ENCODE results near the gene NPAS2.

The NPAS2 gene, protein sequence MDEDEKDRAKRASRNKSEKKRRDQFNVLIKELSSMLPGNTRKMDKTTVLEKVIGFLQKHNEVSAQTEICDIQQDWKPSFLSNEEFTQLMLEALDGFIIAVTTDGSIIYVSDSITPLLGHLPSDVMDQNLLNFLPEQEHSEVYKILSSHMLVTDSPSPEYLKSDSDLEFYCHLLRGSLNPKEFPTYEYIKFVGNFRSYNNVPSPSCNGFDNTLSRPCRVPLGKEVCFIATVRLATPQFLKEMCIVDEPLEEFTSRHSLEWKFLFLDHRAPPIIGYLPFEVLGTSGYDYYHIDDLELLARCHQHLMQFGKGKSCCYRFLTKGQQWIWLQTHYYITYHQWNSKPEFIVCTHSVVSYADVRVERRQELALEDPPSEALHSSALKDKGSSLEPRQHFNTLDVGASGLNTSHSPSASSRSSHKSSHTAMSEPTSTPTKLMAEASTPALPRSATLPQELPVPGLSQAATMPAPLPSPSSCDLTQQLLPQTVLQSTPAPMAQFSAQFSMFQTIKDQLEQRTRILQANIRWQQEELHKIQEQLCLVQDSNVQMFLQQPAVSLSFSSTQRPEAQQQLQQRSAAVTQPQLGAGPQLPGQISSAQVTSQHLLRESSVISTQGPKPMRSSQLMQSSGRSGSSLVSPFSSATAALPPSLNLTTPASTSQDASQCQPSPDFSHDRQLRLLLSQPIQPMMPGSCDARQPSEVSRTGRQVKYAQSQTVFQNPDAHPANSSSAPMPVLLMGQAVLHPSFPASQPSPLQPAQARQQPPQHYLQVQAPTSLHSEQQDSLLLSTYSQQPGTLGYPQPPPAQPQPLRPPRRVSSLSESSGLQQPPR

DNA sequence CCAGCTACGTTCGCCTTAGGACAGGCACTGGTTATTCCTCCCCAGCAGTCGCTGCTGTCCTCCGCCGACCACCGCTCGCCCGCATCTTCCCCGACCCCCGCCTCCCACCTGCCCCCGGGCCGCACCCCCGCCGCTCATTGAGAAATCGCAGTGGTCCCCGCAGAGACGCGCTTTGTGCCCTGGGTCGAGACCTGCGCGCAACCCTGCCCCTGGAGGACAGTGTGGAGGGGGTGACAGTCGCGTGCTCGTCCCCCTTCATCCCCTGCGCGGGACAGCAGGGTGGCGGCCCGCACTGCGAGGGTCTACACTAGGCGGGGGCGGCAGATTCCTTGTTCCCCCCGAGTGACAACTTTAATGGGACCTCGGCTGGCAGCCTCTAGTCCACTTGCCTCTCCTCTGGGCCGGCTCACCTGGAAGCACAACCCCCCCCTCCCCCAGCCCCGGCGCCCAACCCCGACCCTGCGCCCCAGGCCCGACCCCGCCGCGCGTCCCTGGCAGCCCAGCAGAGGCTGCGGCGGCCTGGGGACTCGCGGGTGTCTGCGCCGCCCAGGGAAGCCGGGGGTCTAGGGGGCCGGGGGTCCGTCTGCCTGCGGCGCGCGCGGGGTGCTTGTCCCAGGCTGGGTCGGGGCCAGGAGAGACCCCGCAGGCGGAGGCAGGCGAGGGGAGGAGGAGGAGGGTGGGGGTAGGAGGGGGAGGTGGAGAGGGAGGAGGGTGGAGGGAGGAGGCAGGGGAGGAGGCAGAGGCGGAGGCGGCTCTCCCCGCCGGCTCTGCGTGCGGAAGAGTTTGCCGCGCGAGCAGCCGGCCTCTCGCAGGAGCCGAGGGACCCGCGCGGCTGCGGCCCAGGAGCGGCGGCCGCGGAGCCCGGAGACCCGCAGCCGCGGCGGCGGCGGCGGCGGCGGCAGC is at the start of gene NPAS2:
Gene NPAS2 (plus strand): TSS at position 770 of the 903 bp plus-strand sequence. CDS start 84,616 bp downstream, outside the sequence.
- DNase-seq, result no peak

- no peak for DNase-seq
Observed at GRCh38 chr2:100771125-100771524, 48.8 kb upstream of the NPAS2 start.

- no peak for DNase-seq
Observed at GRCh38 chr2:100773538-100773937, 46.4 kb upstream of the NPAS2 start.

DNA sequence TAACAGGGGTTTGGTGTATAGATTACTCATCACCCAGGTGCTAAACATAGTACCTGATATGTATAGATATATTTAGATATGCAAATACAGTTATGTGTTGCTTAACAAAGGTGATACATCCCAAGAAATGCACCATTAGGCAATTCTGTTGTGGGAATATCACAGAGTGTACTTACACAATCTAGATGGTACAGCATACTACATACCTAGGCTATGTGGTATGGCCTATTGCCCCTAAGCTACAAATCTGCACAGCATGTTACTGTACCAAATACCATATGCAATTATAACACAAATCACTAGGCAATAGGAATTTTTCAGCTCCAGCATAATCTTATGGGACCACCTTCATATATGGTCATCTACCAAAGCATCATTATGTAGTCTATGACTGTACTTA is 43.5 kb upstream of the NPAS2 start:
- no peak for DNase-seq

- no peak for DNase-seq
Observed at GRCh38 chr2:100778637-100779450, 41.1 kb upstream of the NPAS2 start.

DNA sequence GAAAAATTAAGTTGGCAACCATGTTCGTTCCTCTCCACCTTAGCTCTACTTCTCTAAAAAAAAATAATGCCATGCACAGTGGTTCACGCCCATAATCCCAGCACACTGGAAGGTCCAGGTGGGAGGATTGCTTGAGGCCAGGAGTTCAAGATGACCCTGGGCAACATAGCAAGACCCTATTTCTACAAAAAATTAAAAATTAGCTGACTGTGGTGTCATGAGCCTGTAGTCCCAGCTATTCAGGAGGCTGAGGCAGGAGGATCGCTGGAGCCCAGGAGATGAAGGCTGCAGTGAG is 40.1 kb upstream of the NPAS2 start:
- DNase-seq, result no peak

DNA sequence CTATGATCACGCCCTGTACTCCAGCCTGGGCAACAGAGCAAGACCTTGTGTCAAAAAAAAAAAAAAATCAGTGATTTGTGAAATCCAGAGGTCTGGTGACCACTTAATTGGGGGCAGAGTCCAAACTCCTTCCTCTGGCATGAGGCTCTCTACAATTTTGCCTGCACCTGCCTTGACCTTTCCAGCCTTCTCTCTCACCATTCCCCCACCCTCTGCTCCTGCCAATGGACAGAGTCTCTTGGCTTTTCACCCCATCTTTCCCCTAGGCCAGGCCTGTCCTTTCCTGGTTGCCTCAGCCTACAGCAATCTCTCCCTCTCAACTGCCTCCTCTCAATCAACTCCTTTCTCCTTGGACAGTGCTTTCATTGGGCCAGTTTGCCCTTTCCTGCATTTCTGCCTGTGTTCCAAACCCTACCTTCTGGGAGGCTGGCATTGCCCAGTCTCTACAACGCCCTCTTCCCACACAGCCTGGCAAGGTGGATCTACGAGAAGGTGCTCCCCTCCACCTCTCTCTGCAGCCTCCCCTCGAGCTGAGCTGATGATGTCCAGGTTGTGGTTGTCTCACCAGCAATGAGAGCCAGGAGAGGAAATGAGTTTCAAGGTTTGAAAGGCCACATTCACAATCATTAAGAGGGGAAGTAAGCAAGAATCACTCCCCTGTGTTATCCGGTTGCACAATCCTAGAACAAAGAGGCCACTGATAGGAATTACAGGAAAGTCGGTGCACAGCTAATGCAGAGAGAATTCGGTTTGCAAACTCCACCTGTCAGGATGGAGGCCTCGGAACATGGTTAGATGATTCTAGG is 39.5 kb upstream of the NPAS2 start:
- DNase-seq, result no peak

DNA sequence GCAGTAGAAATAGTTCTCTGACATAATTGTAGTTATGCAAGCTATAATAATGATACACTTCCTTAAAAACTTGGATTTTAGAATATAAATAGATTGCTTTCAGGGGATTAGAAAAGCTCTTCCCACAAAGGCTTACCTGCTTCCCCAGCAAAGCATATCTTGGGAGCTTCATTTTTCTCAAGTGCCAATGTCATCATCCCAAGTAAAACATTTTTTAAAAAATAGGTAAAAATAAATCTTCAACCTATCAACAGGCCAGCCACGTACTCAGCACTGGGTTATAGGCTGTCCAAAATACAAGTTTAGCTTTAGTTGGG is 39.0 kb upstream of the NPAS2 start:
- DNase-seq, result no peak

DNA sequence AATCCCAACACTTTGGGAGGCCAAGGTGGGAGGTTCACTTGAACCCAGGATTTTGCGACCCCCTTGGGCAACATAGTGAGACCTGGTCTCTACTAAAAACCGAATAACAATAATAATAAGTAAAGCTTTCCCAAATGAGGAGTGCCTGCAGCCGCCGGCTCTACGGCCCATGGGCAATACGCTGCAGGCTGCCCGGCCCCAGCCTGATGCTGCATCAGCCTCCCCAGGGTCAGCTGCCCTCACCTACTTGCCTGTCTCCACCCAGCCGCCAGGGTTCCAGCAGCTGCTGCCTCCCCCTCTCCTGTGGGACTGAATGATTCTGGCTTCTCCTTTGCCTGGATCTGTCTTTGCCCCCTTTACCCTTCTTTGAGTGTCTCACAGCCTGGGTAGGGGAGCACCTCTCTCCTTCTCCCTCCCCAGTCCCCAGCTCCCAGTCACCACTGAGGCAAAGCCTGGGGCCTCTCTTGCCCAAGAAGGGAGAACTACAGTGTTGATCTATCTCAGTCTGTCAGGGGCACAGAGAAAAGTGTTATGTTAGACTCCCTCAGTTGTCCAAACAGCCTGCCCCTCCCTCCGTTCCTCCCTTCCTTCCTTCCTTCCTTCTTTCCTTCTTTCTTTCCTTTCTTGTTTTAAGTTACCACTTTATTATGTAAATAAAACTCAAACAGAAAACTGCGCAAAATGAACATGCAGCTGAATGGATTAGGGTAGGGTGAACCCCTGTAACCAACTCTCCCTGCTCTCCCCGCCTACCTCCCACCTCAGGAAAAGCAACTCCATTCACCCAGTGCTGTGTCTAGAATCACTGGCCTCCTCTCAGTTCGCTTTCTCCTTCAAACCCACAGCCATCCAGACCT is 38.2 kb upstream of the NPAS2 start:
- DNase-seq, result no peak

- no peak for DNase-seq
Observed at GRCh38 chr2:100782380-100782878, 37.5 kb upstream of the NPAS2 start.

- no peak for DNase-seq
Observed at GRCh38 chr2:100783987-100784386, 36.0 kb upstream of the NPAS2 start.

- no peak for DNase-seq
Observed at GRCh38 chr2:100784681-100785080, 35.3 kb upstream of the NPAS2 start.

DNA sequence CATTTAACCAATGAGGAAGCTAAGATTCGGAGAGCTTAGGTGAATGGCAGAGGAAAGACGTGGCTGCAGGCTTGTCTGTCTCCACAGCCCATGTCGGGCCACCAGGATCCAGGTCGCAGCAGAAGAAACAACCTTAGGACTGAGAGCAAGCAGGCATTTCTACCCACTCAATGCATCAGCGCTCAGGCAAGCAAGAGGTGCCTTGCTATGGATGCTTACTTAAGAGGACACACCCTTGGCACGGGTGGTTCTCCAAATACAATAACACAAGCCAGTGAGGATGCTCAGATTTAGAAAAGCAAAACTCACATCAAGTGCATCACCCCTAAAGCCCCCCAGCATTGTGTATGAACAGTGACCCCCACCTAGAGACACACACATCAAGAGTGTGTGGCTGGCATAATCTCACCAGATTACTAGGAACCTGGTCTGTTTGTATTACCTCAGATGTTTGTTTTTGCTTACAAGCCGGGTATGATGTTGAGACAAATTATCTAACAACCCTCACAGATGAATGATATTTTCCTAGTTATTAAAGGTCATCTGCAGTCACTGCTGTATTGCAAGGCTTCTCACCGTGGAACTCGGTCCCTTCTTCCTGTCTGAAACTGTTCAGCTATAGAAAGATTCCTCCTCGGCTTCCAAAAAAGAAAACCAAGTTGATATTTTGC is 34.2 kb upstream of the NPAS2 start:
- DNase-seq, result no peak

DNA sequence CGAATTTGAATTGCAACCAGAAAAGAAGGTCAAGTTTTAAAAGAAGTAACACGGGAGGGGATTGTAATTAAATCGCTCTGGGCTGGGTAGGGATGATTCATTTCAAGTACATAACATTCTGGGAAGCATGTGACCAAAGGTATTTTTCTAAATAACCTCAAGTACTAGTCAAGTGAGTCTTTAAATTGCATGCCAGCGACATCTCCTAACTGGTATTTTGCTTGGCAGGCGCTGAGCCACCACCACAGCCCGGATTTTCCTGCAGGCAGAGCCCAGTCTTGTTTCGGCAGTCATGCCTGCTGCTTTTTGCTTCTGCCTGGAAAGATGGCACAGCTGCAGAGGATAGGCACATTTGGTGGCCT is 33.7 kb upstream of the NPAS2 start:
- no peak for DNase-seq

GRCh38 chr2:100786985-100787384 is 33.0 kb upstream of the NPAS2 start:
- DNase-seq, result no peak

- no peak for DNase-seq
Observed at GRCh38 chr2:100789361-100789760, 30.6 kb upstream of the NPAS2 start.

GRCh38 chr2:100791294-100791935 is 28.5 kb upstream of the NPAS2 start:
- no peak for DNase-seq

- DNase-seq, result no peak
Observed at GRCh38 chr2:100791936-100792308, 28.0 kb upstream of the NPAS2 start.

DNA sequence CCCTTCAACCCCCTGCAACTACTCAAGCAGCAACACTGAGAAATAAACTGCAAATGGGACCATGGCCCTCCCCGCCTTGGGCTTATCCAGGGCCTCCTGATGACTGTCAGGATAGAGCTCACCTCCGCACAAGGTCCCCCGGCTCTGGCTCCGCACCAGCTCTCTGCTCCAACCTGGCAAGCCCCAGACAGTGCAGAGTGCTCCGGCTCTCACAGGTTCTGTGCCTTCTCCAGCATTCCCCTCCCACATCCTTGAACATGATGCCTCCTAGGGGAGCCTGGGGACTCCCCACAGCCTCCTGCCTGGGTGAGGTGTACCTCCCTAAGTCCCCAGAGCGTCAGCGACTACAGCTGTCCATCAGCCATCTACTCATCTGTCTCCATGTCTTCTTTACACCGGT is 26.7 kb upstream of the NPAS2 start:
- DNase-seq, result no peak

- no peak for DNase-seq
Observed at GRCh38 chr2:100793982-100794381, 26.0 kb upstream of the NPAS2 start.

Data from NCI-H1092 (cell line).